T-helper 1 cell (primary cell): ENCODE measurements around the gene VAMP3.
"Not testable (repeated sequence)": the region's sequence is repeated elsewhere in the genome, so short reads cannot be mapped to it uniquely, and the experiment has no call there.

Experiments
- DNase-seq, 5 donors: peaks; one replicate each; pipeline ENCODE4 v3.0.0-alpha.2; 2012 to 2020

VAMP3 gene

DNA sequence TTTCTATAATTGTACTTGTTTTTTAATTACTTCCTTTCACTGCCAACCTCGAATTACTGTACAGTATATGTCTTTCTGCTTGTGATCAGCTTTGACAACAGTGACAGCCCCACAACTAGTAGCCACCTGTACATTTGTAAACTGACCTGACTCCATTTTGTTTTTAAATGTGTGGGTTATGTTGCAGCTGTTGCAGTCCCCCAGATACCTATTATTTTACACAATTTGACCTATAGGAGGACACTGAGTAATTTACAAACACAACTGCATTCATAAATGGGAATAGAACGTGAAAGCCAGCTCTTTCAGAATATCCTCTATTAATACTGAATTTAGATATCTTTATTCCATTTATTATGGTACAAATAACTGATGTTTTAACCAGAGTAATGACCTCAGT, 2.5 kb upstream of the VAMP3 start:
- no peak for DNase-seq

GRCh38 chr1:7769673-7770412, 1.3 kb upstream of the VAMP3 start:
- no peak for DNase-seq

DNA sequence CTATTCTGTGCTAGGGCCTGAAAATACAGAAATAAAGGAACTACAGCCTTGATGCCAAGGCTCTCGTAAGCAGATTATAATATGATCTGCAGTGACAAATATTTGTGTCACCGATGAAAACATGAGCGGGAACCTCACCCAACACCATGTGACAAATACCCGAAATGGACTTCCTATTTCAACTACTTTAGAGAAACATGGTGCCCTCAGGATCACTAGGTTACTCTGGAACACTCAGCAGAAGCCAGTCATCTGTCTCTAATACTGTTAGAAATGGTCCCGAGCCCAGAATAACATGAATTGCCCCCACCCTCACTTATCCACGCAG, 463 bp upstream of the VAMP3 start:
- DNase-seq, result no peak

- DNase-seq, result no peak
These were observed 765 bp downstream of the VAMP3 start for GRCh38 chr1:7771823-7772299.

DNA sequence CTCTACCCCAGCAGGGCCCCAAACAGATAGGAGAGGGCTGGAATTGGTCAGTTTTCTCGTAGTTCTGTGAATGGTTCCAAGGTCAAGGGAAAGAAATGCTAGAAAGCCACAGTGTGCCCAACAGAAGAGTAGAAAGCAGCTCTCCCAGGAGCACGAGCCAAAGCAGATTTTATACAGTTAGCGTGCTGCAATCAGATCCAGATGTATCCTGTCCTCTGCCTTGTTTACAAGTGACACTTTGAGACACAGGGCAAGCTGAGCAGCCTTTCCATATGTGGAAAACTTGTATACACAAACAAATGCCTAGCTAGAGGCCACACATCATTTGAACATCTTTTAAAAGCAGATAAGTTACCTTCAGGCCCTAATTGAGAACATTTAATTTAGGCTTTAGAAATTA, 6.5 kb downstream of the VAMP3 start:
- DNase-seq, result no peak

DNA sequence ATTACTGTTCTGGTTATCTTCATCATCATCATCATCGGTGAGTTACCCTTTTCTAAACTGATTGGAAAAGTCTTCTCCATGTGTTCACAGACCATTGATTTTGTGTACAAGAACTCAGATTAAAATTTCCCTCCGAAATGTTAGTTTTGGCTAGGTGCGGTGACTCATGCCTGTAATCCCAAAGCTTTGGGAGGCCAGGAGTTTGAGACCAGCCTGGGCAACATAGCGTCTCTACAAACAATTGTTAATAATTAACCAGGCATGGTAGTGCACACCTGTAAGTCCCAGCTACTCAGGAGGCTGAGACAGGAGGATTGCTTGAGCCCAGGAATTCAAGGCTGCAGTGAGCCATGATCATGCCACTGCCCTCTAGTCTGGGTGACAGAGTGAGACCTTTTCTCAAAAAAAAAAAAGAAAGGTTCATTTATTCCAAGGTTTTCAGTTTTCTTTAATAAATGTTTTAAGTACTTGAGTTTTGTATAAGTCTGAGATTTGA, 7.1 kb downstream of the VAMP3 start:
- DNase-seq, result no peak

GRCh38 chr1:7780976-7781375, 9.9 kb downstream of the VAMP3 start:
- DNase-seq, result no peak

DNA sequence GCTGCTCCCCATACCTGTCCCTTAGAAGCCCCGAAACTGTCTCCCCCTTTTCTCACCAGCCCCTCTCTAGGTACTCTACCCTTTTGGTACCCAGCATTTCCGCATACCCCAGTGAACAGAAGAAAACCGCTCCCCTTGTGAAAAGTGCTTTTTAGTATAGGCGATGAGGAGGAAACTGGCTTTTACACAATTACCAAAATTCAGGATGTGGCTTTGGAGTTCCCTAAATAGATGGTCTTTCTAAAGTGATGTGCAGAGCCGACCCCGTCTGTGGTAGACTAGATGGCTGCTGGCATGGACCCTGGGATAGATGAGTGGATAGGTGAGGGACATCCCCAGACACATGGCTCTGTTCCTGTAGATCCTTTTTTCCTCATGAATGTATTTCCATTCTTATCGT, 10.4 kb downstream of the VAMP3 start:
- no peak for DNase-seq

- peak in 1 of 5 donors; percentile 8 for DNase-seq
These were observed 10.9 kb downstream of the VAMP3 start for GRCh38 chr1:7781923-7782495.

GRCh38 chr1:7783178-7783711, 12.1 kb downstream of the VAMP3 start:
- peak in 1 of 5 donors; percentile 9 for DNase-seq

GRCh38 chr1:7783826-7784491, 12.9 kb downstream of the VAMP3 start, which contains the start of gene PER3:
PER3 (plus strand) TSS chr1:7784291; CDS start chr1:7784878, 587 bp downstream.
- peak; percentile 84 to 91 (median 86) for DNase-seq

GRCh38 chr1:7784492-7785071, 13.5 kb downstream of the VAMP3 start:
- peak in 1 of 5 donors; percentile 9 for DNase-seq

DNA sequence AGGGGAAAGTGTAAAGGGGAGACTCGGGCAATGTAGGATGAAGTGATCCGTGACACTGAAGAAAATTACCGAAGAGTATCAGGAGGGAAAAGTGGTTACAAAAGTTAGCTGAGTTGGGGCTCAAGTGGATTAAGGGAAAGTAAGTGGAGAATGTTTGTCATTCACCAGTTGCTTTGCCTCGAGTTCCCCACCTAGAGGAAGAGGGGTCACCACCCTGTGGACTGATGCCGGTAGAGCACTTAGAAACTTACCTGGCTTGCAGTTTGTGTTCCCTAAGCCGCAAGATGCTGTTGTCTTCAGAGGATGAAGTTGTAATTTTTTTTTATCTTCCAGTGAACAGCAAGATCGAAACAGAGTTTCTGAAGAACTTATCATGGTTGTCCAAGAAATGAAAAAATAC, 14.0 kb downstream of the VAMP3 start:
- DNase-seq, result no peak

GRCh38 chr1:7786795-7787194, 15.7 kb downstream of the VAMP3 start:
- no peak for DNase-seq

- no peak for DNase-seq
These were observed 18.7 kb downstream of the VAMP3 start for GRCh38 chr1:7789828-7790227.

- DNase-seq, result not testable (repeated sequence)
These were observed 19.9 kb downstream of the VAMP3 start for GRCh38 chr1:7791027-7791426.

DNA sequence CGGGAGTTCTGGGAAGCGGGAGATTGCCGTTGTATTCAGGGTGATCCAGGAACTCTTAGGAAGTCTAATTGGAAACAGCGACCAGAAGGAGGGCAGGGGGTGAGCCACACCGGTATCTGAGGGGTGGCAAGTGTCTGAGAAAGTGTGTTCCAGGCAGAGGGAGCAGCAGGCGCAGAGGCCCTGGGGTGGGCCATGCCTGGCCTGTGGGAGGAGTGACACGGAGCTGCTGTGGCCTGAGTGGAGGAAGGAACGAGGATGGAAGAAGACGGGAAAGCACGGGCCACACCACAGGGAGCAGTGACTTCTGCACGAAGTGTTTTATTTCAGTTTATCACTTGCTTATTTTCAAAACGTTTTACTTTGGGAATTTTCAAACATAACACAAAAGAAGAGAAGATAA, 24.3 kb downstream of the VAMP3 start:
- no peak for DNase-seq

- DNase-seq, result no peak
These were observed 34.4 kb downstream of the VAMP3 start for GRCh38 chr1:7805460-7805859.

GRCh38 chr1:7808253-7808844, 37.3 kb downstream of the VAMP3 start:
- peak in 1 of 5 donors; percentile 23 for DNase-seq

- no peak for DNase-seq
These were observed 38.6 kb downstream of the VAMP3 start for GRCh38 chr1:7809742-7810141.

GRCh38 chr1:7810395-7810794, 39.3 kb downstream of the VAMP3 start:
- DNase-seq, result peak in 1 of 5 donors; percentile 8

- DNase-seq, result no peak
These were observed 40.4 kb downstream of the VAMP3 start for GRCh38 chr1:7811476-7811875.
